Limb (tissue), 2 donors: Measurements from ENCODE around the gene LPP.

Source experiments
- DNase-seq, 2 donors: peaks; one replicate each; pipeline ENCODE4 v3.0.0-alpha.2; 2016; ENCODE audit errors: extremely low spot score in 2 of 2

The LPP gene

DNA sequence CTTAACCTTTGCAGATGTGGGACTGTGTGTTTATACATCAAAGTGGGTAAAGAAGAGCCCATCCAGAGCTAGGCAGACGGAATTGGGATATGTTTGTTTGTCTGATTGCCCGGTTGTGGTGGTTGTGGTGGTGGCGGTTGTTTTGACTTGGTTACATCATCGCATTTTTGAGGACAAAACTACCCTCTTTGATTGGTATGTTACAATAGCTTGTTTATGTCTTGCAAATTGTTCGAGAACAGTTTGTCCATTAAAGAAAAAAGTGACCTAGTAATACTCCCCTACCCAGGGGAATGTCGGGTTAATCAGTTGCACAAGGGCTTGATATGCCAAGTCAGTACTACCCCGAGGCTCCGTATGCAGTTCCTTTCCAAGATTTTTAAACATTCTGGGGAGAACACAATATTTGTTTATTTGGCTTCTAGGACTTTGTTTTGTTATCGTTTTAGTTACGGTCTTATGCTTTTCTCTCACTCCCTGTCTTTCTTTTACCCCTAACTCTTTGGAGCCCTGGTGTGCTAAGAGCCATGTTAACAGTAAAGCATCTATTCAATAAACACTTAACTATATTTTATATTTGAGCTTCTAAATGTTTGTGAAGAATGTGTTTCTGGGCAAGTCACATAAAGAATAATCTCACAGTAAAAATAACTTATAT is 315.4 kb downstream of the LPP start:
- DNase-seq: no peak

DNA sequence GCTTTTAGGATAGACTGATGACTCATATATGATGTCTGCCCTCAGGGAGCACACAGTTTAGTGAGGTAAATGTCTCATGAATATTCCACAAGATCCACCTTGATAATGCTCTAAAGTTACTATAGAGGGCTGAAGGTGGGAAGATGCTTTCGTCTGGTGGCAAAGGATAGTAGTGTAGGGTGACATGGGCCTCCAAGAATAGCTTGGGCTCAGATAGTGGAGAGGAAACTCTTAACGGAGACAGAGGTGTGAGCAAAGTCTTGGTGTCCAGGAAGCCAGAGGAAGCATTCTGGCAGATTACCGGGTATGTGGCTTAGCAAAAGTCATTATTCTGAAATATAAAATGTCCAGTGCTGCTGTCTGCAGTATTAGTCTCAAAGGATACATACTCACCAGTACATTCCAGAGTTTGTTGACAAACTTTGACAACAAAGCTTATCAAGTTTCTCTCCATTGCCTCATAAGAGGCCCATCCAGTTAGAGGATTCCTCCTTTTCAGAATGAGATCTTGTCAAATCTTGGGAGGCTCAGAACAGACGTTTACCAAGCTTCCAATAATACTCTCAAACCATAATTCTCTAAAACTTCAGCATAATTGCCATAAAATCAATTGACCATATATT is 316.7 kb downstream of the LPP start:
- no peak for DNase-seq

DNA sequence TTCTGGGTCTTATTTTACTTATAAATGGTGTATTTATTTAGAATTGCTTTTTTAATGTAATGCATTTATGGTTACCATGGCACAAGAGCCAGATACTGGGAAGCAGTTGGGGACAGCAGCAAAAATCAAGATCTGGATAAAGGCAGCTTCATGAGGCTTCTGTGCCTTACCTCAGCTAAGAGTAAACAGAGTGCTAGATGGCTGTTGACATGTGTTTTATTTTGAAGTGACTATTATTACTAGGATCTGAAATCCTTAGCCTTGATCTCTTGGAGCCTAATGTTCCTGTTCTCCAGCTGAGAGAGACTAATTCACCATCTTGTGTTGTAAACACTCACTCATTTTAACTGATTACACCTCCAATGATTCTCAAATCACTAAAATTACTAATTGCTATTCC is 317.8 kb downstream of the LPP start:
- no peak for DNase-seq

DNA sequence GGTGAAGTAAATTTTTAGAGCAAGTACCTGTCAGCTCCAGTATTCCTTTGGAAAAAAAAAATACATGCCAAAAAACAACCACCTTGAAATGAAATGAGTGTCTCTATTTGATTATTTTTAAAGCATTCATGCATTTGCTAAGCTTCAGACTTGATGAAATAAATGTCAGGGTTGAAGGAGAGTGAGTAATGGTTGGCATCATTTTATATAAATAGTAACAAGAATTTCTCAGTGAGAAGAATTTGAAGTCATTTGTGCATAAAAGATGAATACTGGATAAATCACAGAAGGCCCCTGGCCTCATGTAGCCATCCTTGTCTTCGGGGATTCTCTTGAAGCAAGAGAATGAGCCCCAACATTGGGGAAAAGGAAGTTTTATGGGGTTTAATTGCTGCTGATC is 318.4 kb downstream of the LPP start:
- DNase-seq: no peak

DNA sequence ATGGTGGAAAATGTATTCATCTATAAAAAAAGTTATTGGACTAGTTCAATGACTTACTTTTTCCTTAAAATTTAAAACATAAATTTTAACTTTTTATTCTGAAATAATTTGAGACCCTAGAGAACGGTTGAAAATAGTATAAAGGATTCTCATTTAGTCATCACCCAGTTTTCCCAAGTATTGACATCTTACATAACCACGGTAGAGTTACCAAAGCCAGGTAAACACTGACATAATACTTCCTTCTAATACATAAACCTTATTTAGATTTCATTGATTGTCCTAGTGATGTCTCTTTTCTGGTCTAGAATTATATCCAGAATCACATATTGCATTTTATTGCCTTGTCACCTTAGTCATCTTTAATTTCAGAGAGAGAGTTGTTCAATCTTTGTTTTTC is 319.1 kb downstream of the LPP start:
- no peak for DNase-seq

DNA sequence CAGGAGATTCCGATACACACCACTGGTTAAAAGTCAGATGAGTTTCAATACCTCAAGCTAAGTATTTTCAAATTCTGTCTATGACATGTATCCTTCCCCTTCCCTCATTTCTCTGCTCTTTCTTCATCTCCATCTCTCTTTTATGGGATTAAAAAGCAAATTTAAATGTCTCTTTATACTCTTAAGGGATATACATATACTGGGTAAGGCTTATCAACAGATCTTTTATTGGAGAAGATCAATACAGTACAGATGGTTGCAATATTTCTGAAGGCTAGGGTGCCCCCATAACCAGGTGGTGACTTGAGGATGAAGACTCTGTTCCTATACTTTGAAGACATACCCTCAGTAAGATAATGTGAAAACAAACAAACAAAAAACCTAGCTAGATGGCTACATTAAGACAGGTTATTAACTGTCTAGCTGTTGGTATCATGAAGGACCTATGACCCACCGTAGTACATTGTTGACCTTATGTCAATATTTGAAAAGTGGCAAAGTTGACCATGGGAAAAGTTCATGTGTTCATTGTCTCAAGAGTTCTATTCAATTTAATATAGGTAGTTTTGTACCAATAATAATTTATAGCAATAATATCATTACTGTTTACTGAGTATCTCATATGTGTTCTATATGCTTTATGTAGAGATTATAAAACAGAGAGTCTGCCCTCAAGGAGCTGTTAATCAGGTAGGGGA is 319.8 kb downstream of the LPP start:
- DNase-seq: no peak

DNA sequence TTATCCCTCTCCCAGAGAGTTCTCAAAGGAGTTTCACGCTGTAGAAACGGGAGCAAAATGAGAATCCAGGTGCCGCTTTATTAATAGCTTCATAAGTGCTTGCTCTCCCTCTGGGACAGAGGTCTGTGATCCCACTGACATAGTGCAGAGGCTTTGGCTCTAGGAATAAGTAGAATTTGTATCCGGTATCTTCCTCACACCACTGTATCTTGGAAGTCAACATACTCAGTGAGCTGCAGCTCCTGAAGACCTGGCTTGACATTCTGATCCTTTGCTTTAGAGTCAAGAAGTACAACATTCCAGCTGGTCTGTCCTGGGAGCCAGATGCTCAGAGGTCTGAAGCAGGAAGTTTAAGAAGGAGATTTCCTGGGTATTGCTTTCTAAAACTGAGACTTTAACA is 323.0 kb downstream of the LPP start:
- DNase-seq: no peak

DNA sequence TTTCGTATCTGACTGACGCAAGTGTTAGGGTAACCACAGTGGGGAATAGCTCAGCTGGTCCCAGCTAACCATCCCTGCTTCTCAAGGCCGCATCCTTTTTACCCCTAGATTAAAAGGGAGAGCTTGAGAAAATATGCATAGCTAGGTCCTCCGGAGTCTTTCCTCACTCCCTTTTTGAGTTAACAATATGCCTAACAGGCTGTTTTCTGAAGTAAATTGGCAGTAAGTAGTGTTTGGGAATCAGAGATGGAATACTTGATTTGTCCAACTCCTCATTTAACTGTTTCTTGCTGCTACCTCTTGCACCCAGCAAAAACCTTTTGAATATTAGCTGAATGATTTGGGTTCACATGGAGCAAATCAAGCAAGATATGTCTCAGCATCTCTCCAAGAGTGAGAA is 326.1 kb downstream of the LPP start:
- no peak for DNase-seq

DNA sequence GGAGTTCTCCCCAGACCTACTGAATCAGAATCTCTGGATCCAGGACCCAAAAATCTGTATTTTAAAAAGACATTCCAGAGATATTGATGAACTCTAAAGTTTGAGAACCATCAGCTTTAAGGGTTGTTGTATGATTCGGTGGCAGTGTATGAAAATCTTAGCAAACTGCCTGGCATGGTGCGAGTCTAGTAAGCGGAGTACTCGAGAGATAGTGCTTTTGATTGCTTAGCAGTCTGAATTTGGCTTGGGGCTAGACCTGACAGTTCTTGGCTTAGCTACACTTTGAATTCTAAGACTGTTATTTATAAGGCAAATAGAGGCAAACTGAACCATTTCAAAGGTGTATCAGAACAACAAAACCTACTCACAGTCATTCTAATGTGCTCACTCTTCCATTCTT is 329.0 kb downstream of the LPP start:
- DNase-seq: no peak

DNA sequence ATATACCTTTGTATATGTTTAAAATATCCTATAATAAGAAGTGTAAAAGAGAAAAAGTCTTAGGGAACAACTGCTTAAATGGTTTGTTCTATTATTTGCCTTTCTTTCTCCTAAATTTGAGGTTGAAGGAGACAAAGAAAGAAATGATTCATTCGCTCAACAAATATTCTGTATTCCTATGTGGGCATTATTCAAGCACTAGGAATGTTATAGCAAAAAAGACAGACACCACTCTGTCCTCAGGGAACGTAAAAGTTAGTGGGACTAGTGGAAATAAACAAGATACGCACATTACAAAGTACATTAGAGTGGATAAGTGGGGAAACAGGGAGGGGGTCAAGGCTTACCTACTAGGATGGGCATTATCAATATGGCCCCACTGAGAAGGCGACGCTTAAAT is 332.2 kb downstream of the LPP start:
- DNase-seq: no peak

DNA sequence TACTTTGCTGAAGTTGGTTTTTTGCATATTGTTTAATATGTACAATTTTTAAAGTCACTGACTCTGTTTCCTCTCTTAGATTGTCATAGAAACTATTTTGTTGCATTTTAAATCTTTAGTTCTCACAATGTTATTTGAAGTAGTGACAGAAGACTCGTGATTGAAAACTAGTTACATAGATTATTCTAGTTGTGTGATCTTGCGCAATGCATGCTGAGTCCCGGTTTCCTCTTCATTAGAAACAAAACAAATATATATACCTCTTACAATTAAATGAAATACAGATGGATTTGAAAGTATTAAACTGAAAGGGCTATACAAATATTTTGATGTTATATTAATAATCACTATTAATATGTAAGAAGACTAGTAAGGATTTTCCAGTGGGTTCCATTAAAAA is 333.0 kb downstream of the LPP start:
- no peak for DNase-seq

DNA sequence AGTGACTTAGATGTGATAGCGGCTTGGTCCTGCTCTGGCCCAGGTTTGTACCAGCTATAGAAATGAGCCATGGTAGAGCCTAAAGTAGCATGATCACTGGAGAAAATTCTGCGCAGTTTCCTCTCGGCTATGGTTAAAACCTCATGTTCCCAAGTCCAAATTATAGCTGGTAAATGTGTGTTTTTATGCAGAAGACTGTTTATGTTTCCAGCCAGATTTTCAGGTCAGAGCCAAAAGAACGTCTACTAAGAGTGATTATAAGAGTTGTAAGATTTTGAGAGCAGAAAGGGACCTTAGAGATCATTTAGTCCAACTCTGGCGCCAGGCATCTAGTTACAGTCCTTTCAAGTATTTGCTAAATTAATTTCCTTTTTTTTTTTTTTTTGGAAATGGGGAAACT is 333.7 kb downstream of the LPP start:
- DNase-seq: no peak

DNA sequence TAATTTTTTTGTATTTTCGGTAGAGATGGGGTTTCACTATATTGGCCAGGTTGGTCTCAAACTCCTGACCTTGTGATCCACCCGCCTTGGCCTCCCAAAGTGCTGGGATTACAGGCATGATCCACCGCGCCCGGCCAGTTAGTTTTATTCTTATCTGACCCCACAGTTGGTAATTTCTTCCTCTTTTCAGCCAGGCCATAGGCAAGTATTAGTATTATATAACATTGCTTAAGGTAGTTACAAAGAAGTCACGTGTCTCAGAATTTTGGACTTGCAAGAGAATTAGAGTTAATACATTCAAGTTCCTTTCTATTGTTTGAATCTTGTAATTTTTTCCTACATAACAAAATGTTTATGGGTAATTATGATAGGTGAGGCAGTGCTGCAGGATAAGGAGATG is 334.8 kb downstream of the LPP start:
- DNase-seq: no peak

DNA sequence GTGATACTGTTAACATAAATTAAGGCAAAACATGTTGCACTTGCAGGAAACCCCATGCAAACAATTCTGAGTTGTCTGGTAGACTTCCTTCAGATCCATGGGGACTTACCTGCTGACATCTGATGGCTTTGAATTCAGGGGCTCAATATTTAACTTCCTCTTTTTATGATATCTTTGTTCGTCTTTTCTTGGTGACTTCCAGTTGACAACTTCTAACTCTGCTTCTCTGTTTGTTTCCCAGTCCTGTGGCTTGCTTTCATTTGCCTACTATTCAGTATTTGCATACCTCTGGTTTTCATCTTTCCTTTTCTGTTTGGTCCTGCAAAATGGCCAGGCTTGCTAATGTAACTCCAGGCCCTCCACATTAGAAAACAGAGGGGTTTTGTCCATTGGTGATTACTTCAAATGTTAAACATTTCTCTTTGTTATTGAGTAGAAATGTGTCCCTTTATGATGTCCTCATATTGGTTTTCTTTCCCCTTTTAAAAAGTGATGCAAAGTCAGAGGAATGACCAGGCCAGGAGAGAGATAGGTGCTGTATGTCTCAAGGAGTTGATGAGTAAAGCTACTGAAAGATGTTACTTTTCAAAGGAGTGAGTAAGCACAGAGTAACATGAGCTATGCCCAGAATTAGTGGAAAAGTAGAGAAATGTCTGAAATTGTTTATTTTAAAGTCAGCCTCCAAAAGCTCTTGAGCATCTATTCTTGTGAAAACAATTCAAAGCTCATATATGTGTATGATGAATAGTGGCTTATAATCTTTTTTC is 335.9 kb downstream of the LPP start:
- DNase-seq: no peak

DNA sequence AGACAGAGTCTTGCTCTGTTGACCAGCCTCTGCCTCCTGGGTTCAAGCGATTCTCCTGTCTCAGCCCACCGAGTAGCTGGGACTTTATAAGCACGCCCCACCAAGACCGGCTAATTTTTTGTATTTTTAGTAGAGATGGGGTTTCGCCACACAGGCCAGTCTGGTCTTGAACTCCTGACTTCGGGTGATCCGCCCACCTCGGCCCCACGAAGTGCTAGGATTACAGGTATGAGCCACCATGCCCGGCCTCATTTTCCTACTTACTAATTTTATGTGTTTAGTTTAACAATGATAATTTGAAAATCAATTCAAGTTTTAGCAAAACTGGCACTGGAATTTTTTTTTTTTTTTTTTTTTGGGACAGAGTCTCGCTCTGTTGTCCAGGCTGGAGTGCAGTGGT is 336.5 kb downstream of the LPP start:
- DNase-seq: no peak

DNA sequence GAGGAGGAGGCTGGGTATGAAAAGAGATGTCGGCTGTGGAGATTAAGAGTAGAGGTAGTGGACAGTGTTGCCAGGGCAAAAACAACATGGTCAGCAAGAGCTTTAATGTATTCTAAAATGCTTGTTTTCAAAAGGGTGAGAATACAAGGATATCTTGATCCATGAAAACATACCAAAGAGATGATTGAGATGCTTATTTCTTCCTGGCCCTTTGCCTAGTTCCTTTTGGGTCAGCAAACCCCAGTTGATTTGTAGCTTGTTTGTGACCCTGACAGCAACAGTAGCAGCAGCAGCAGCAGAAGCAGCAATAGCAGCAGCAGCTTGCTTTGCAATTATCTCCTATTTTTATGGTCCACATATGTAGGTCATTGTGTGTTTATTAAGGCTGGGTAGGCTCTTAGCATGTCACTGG is 337.3 kb downstream of the LPP start:
- no peak for DNase-seq

DNA sequence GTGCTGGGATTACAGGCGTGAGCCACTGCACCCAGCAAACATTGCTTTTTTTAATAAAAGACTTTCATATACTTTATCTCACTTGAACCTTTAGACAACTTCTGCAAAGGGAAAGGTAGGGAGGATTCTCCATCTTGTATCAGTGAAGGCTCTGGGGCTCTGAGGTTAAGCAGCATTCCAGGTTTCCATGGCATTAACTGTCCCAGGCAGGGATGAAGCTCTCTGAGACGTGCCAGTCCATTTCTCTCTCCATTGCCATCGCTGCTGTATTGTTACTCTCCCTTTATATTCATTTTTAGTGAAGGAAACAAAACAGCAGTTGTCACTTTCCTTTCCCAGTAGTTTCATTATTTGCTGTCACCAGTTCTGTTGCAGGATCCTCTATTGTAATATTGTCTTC is 342.4 kb downstream of the LPP start:
- DNase-seq: no peak

DNA sequence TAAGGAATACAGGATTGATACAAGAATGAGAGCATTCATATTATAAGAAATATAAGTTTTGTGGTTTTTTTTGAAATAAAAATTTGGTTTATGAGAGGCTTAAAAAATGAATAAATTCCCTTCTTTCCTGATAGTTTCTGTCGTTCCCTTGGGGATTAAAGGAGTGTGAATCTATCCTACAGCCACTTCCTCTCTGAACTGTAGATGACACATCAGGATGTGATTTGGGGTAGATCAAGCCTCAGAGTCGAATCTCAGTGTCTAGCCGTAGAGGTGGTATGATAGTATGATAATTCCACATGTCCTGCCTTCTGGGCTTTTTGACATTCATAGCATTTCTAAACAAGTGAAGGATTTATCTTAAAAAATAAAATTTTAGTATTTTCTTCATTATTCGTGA is 343.1 kb downstream of the LPP start:
- no peak for DNase-seq

DNA sequence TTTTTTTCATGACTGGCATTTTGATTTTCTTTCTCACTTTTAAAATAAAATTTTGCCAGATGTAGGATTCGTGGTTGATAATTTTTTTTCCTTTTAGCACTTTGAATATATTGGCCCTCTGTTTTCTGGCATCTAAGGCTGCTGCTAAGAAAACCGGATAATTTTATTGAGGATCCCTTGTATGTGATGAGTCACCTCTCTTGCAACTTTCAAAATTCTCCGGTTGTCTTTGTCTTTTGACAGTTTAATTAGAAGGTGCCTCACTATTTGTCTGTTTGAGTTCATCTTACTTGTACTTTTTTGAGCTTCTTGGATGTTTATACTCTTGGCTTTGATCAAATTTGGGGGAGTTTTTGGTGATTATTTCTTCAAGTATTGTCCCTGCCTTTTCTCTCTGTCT is 349.7 kb downstream of the LPP start:
- no peak for DNase-seq

DNA sequence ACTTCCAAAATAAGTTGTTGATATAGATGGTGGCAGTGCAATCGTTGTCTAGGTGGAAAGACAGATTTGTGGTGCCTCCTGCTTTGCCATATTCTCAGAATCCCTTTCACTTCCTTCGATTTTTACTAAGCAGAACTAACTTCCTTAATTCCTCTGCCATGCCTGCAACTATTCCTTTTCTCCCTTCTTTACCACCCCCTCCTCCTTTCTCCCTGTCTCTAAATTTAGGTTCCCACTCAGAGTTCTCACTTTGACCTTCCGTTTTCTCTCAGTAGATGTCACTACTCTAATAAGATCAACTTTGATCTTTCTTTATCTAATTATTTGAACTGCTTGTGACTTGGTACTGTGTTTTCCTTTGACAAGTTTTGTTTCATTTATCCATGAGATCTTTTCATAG is 351.2 kb downstream of the LPP start:
- DNase-seq: no peak

DNA sequence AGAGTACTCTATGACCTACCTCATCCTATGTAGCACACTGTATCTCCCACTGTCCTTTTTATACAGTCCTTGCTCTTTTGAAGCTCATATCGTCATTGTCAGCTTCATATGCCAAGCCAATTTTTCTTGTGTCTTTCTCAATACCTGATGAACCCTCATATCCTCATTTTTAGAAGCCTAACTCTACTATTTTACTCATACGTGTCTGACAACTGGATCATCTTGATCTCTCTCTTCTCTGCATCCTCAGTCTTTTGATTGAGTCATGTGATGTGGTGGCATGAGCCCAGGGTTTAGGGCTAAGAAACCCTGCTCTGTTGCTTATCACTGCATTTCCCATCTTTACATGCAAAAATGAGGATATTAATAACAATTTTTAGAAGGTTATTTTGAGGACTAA is 352.0 kb downstream of the LPP start:
- no peak for DNase-seq

DNA sequence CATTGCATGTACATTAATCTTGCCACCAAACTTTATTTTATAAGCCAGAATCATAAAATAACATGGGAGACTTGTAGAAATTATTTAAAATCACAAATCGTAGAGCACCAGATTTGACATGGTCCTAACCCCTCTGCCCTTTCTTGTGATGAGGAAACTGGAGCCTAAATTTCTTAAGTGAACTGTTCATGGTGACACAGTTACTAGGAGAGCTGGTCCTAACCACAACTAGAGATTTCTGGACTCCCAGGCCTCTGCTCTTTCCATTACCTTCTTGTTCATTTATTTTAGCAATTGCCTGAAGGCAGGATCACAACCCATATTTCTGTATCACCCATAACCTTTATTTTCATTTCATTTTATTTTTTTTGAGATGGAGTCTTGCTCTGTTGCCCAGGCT is 352.5 kb downstream of the LPP start:
- DNase-seq: no peak
